Activated CD4-positive, CD25-positive, alpha-beta regulatory T cell treated with anti-CD3 and anti-CD28 coated beads, Interleukin-2, amount 50 U/mL, for 16 hours (primary cell): ENCODE data around the gene LYRM4.
"Not testable (repeated sequence)": the region's sequence is repeated elsewhere in the genome, so short reads cannot be mapped to it uniquely, and the experiment has no call there.

Experiments used
- DNase-seq: peaks from one replicate; pipeline ENCODE4 v3.0.0-alpha.2; 2020; ENCODE audit warnings: low read depth, low spot score

The LYRM4 gene

GRCh38 chr6:5122504-5123112 lies 138.1 kb downstream of the LYRM4 start:
- no peak for DNase-seq

GRCh38 chr6:5121956-5122355 lies 138.8 kb downstream of the LYRM4 start:
- DNase-seq = no peak

- DNase-seq = no peak
Measured at GRCh38 chr6:5121479-5121878, 139.3 kb downstream of the LYRM4 start.

- not testable (repeated sequence) for DNase-seq
Measured at GRCh38 chr6:5120543-5120942, 140.2 kb downstream of the LYRM4 start.

GRCh38 chr6:5120011-5120410 lies 140.7 kb downstream of the LYRM4 start:
- DNase-seq = no peak

GRCh38 chr6:5119090-5119951 lies 141.4 kb downstream of the LYRM4 start:
- no peak for DNase-seq

GRCh38 chr6:5116243-5116991 lies 144.3 kb downstream of the LYRM4 start:
- DNase-seq = no peak

- no peak for DNase-seq
Measured at GRCh38 chr6:5115168-5115567, 145.6 kb downstream of the LYRM4 start.

- DNase-seq = no peak
Measured at GRCh38 chr6:5113096-5113495, 147.7 kb downstream of the LYRM4 start.

GRCh38 chr6:5112066-5112799 lies 148.5 kb downstream of the LYRM4 start:
- no peak for DNase-seq

GRCh38 chr6:5111626-5112025 lies 149.1 kb downstream of the LYRM4 start:
- no peak for DNase-seq

GRCh38 chr6:5110246-5110645 lies 150.5 kb downstream of the LYRM4 start:
- no peak for DNase-seq

- no peak for DNase-seq
Measured at GRCh38 chr6:5109436-5109835, 151.3 kb downstream of the LYRM4 start.

GRCh38 chr6:5108536-5109150 lies 152.1 kb downstream of the LYRM4 start:
- DNase-seq = no peak

GRCh38 chr6:5108068-5108467 lies 152.7 kb downstream of the LYRM4 start:
- no peak for DNase-seq

- no peak for DNase-seq
Measured at GRCh38 chr6:5107341-5107740, 153.4 kb downstream of the LYRM4 start.

GRCh38 chr6:5105146-5105545 lies 155.6 kb downstream of the LYRM4 start:
- no peak for DNase-seq

- no peak for DNase-seq
Measured at GRCh38 chr6:5104667-5105066, 156.1 kb downstream of the LYRM4 start.

- DNase-seq = no peak
Measured at GRCh38 chr6:5103250-5103649, 157.5 kb downstream of the LYRM4 start.

GRCh38 chr6:5102267-5102970 lies 158.3 kb downstream of the LYRM4 start:
- no peak for DNase-seq

GRCh38 chr6:5100806-5101205 lies 159.9 kb downstream of the LYRM4 start:
- no peak for DNase-seq
